HepG2 (cell line): Measurements from ENCODE around the gene RNASE13. TPM values are rescaled to one million over a fixed set of nuclear protein-coding genes. Genes with fewer than 3 reads are reported as not detected.

Experiments used
- FOXP4 ChIP-seq: sonication (generic); formaldehyde crosslinking; IDR thresholded peaks from 2 replicates; pipeline ENCODE4 v1.4.0; 2020; ENCODE audit warnings: missing genetic modification reagents
- HINFP ChIP-seq: sonication (generic); formaldehyde crosslinking; IDR thresholded peaks from 2 replicates; pipeline ENCODE4 v1.4.0; 2020; ENCODE audit warnings: low read depth, mild to moderate bottlenecking, missing genetic modification reagents
- HNRNPL ChIP-seq: fragments of 200-400 bp; formaldehyde crosslinking; IDR thresholded peaks from 2 replicates; pipeline ENCODE4 v1.6.1; 2017; ENCODE audit warnings: mild to moderate bottlenecking, low read depth, low read length
- JDP2 ChIP-seq: sonication (generic); formaldehyde crosslinking; IDR thresholded peaks from 2 replicates; pipeline ENCODE4 v1.8.1; 2022; ENCODE audit warnings: missing genetic modification reagents, borderline replicate concordance
- MAF1 ChIP-seq: sonication (generic); formaldehyde crosslinking; IDR thresholded peaks from 2 replicates; pipeline ENCODE4 v1.5.0; 2020; ENCODE audit warnings: missing genetic modification reagents, borderline replicate concordance
- MAZ ChIP-seq, 2 experiments: sonication (generic) in 1 of 2; formaldehyde crosslinking in 1 of 2; IDR thresholded peaks; 2 replicates each; pipeline versions ENCODE4 v1.5.0 to v1.6.1; 2012 to 2020; ENCODE audit warnings: low read depth in 2 of 2, mild to moderate bottlenecking in 2 of 2, borderline replicate concordance in 1 of 2, improper control_type of control experiment in 1 of 2, low read length in 1 of 2, missing genetic modification reagents in 1 of 2, moderate library complexity in 1 of 2
- MXD3 ChIP-seq: IDR thresholded peaks from 2 replicates; pipeline ENCODE4 v1.6.1; 2016; ENCODE audit warnings: mild to moderate bottlenecking, missing biosample characterization, missing genetic modification reagents
- NR2F2 ChIP-seq: IDR thresholded peaks from 2 replicates; pipeline ENCODE4 v1.6.1; 2012; ENCODE audit warnings: low read depth, inconsistent platforms, borderline replicate concordance
- PAXIP1 ChIP-seq: sonication (generic); formaldehyde crosslinking; conservative IDR thresholded peaks from 2 replicates; pipeline ENCODE4 v1.4.0; 2020; ENCODE audit warnings: mild to moderate bottlenecking, missing genetic modification reagents, moderate library complexity
- SMAD9 ChIP-seq: sonication (generic); formaldehyde crosslinking; IDR thresholded peaks from 2 replicates; pipeline ENCODE4 v1.5.1; 2020; ENCODE audit warnings: mild to moderate bottlenecking, missing genetic modification reagents
- THAP11 ChIP-seq: IDR thresholded peaks from 2 replicates; pipeline ENCODE4 v1.6.1; 2016; ENCODE audit warnings: missing biosample characterization, missing genetic modification reagents
- TOPORS ChIP-seq: sonication (generic); formaldehyde crosslinking; IDR thresholded peaks from 2 replicates; pipeline ENCODE4 v1.8.0; 2023; ENCODE audit warnings: mild to moderate bottlenecking, missing genetic modification reagents
- U2AF1 ChIP-seq: fragments of 200-400 bp; formaldehyde crosslinking; optimal IDR thresholded peaks from 2 replicates; pipeline ENCODE3; 2017; ENCODE audit warnings: mild to moderate bottlenecking, low read depth, low read length
- ZFP36 ChIP-seq: fragments of 150-350 bp; IDR thresholded peaks from 2 replicates; pipeline ENCODE4 v1.6.1; 2018; ENCODE audit warnings: borderline replicate concordance, low read length, low read depth; ENCODE audit not compliant: partially characterized antibody
- ZNF143 ChIP-seq: sonication (generic); formaldehyde crosslinking; IDR thresholded peaks from 2 replicates; pipeline ENCODE4 v1.4.0; 2020; ENCODE audit warnings: missing genetic modification reagents
- ZNF17 ChIP-seq: sonication (generic); formaldehyde crosslinking; IDR thresholded peaks from 2 replicates; pipeline ENCODE4 v1.5.0; 2020; ENCODE audit warnings: mild to moderate bottlenecking, missing genetic modification reagents
- ZNF20 ChIP-seq: sonication (generic); formaldehyde crosslinking; IDR thresholded peaks from 2 replicates; pipeline ENCODE4 v1.4.0; 2020; ENCODE audit warnings: mild to moderate bottlenecking, moderate library complexity, missing genetic modification reagents
- ZNF260 ChIP-seq: sonication (generic); formaldehyde crosslinking; IDR thresholded peaks from 2 replicates; pipeline ENCODE4 v1.4.0; 2020; ENCODE audit warnings: missing genetic modification reagents, low read depth, mild to moderate bottlenecking, borderline replicate concordance
- ZNF446 ChIP-seq: sonication (generic); formaldehyde crosslinking; IDR thresholded peaks from 2 replicates; pipeline ENCODE4 v1.5.0; 2020; ENCODE audit warnings: mild to moderate bottlenecking, missing genetic modification reagents
- ZNF543 ChIP-seq: sonication (generic); formaldehyde crosslinking; IDR thresholded peaks from 2 replicates; pipeline ENCODE4 v1.4.0; 2020; ENCODE audit warnings: mild to moderate bottlenecking, missing genetic modification reagents
- ZNF720 ChIP-seq: sonication (generic); formaldehyde crosslinking; IDR thresholded peaks from 2 replicates; pipeline ENCODE4 v1.4.0; 2020; ENCODE audit warnings: missing genetic modification reagents
- ZNF737 ChIP-seq: sonication (generic); formaldehyde crosslinking; IDR thresholded peaks from 2 replicates; pipeline ENCODE4 v1.5.0; 2020; ENCODE audit warnings: missing genetic modification reagents, mild to moderate bottlenecking, borderline replicate concordance
- ZNF775 ChIP-seq: sonication (generic); formaldehyde crosslinking; IDR thresholded peaks from 2 replicates; pipeline ENCODE4 v1.4.0; 2020; ENCODE audit warnings: missing genetic modification reagents, mild to moderate bottlenecking, moderate library complexity, borderline replicate concordance
- ZNF83 ChIP-seq: sonication (generic); formaldehyde crosslinking; IDR thresholded peaks from 2 replicates; pipeline ENCODE4 v1.4.0; 2020; ENCODE audit warnings: missing genetic modification reagents, mild to moderate bottlenecking, borderline replicate concordance
- polyA plus RNA-seq, 8 experiments: library from polyadenylated mRNA; depleted of rRNA in 3 of 8; stranded (reverse) in 7 of 8; unstranded in 1 of 8; fragments of >200 nt; fragmentation: Illumina TruSeq in 4 of 8; extraction: Trizol in 4 of 8; gene quantifications; 2 replicates each; pipeline versions ENCODE4 v1.2.1 to v1.2.3, GENCODE V29; 2011 to 2016; ENCODE audit warnings: low read depth in 4 of 8, missing spikeins in 1 of 8, mixed read lengths in 1 of 8; ENCODE audit not compliant: insufficient read depth in 1 of 8
- total RNA-seq, 5 experiments: library from RNA; depleted of rRNA; stranded (reverse); fragments of >200 nt; fragmentation: Illumina TruSeq; extraction: Trizol; gene quantifications; 2 replicates each; pipeline ENCODE4 v1.2.3, GENCODE V29; 2016; ENCODE audit warnings: low read depth in 1 of 5

Gene RNASE13
- total and polyA plus RNA-seq, 2 of the 13 experiments (the other 11 are each of a cell fraction or from before 2014, with no cell fraction given): 1.0 TPM; not detected in 1

GRCh38 chr14:21014761-21015190 is 19.8 kb downstream of the RNASE13 start (continued):
- TF ChIP-seq MXD3 (CRISPR knock-in tag) (no peak), ZNF446 (CRISPR knock-in tag) (no peak), ZNF143 (CRISPR knock-in tag) (no peak), NR2F2 (no peak), ZNF20 (no peak), FOXP4 (CRISPR knock-in tag) (no peak), ZNF543 (CRISPR knock-in tag) (no peak), U2AF1 (no peak), HNRNPL (no peak), ZNF83 (CRISPR knock-in tag) (no peak; the same call in 1 of the 2 replicates), PAXIP1 (CRISPR knock-in tag) (0 out of 2 replicates have a peak, but pooled peaks have one; percentile 14), TOPORS (no peak), ZNF260 (no peak), ZNF17 (CRISPR knock-in tag) (no peak), JDP2 (CRISPR knock-in tag) (no peak), MAZ (IDR thresholded peaks at IDR 0.05; ENCODE audit: borderline replicate concordance, low read depth, low read length) (no peak), MAZ (CRISPR knock-in tag; IDR thresholded peaks at IDR 0.05; ENCODE audit: low read depth) (peak; percentile 42; the same call in 1 of the 2 replicates), MAF1 (no peak), SMAD9 (CRISPR knock-in tag) (no peak), ZFP36 (no peak), ZNF775 (CRISPR knock-in tag) (no peak), HINFP (CRISPR knock-in tag) (no peak), ZNF737 (no peak), THAP11 (CRISPR knock-in tag) (peak; percentile 55; the same call in 1 of the 2 replicates), ZNF720 (no peak)
